Activated CD4-positive, alpha-beta T cell treated with anti-CD3 and anti-CD28 coated beads, Interleukin-2, amount 50 U/mL, for 16 hours (primary cell): ENCODE measurements around the gene POLR3G.

Experiments used
- DNase-seq: peaks from one replicate; pipeline ENCODE4 v3.0.0-alpha.2; 2020

Gene POLR3G

GRCh38 chr5:90553711-90554110 lies 79.0 kb downstream of the POLR3G start:
- no peak for DNase-seq

- DNase-seq: no peak
Measured at GRCh38 chr5:90554358-90555006, 79.8 kb downstream of the POLR3G start.

GRCh38 chr5:90555666-90556065 lies 81.0 kb downstream of the POLR3G start:
- no peak for DNase-seq

GRCh38 chr5:90557391-90557790 lies 82.7 kb downstream of the POLR3G start:
- DNase-seq: no peak

GRCh38 chr5:90557871-90558270 lies 83.2 kb downstream of the POLR3G start:
- no peak for DNase-seq

GRCh38 chr5:90558344-90559192 lies 83.9 kb downstream of the POLR3G start, which contains the start of gene ADGRV1:
Gene ADGRV1 (plus strand): TSS chr5:90558797. CDS start chr5:90558896, 99 bp downstream.
- no peak for DNase-seq

- DNase-seq: no peak
Measured at GRCh38 chr5:90560771-90561170, 86.1 kb downstream of the POLR3G start.

- DNase-seq: no peak
Measured at GRCh38 chr5:90561766-90562165, 87.1 kb downstream of the POLR3G start.

GRCh38 chr5:90562341-90562740 lies 87.7 kb downstream of the POLR3G start:
- no peak for DNase-seq

- DNase-seq: no peak
Measured at GRCh38 chr5:90563108-90563507, 88.4 kb downstream of the POLR3G start.
